GM23338 (cell line): ENCODE measurements around the gene BTBD9. TPM values are rescaled to one million over a fixed set of nuclear protein-coding genes. Genes with fewer than 3 reads are reported as not detected.

Experiments used
- ATAC-seq: fragments of 200-7000 bp; cut with Tn5 transposase; 3 replicates; pipeline ENCODE4 v1.9.1; 2020
- DNase-seq: peaks from one replicate; pipeline ENCODE4 v3.0.0-alpha.2; 2015; ENCODE audit warnings: low spot score
- H2AFZ ChIP-seq: fragments of 200-600 bp; sonication (generic); 2 replicates; pipeline ENCODE4 v1.8.0; 2016; ENCODE audit warnings: antibody characterized with exemption, mild to moderate bottlenecking, moderate library complexity
- H3F3A ChIP-seq: fragments of 200-600 bp; sonication (generic); replicated peaks from 2 replicates; pipeline ENCODE4 v1.8.0; 2017; ENCODE audit warnings: antibody characterized with exemption, mixed run types, low read depth
- H3K27ac ChIP-seq: fragments of 200-600 bp; sonication (generic); 2 replicates; pipeline ENCODE4 v1.6.1; 2016; ENCODE audit warnings: low read depth
- H3K27me3 ChIP-seq: fragments of 200-600 bp; sonication (generic); 2 replicates; pipeline ENCODE4 v1.8.0; 2016; ENCODE audit warnings: mild to moderate bottlenecking, mixed run types, moderate library complexity; ENCODE audit not compliant: insufficient read depth
- H3K36me3 ChIP-seq: fragments of 200-600 bp; sonication (generic); 2 replicates; pipeline ENCODE4 v1.8.0; 2016; ENCODE audit warnings: mild to moderate bottlenecking; ENCODE audit not compliant: insufficient read depth
- H3K4me1 ChIP-seq: fragments of 200-600 bp; sonication (generic); 2 replicates; pipeline ENCODE4 v1.8.0; 2016; ENCODE audit warnings: mild to moderate bottlenecking, moderate library complexity; ENCODE audit not compliant: insufficient read depth
- H3K4me2 ChIP-seq: fragments of 200-600 bp; sonication (generic); 2 replicates; pipeline ENCODE4 v1.7.1; 2017; ENCODE audit warnings: mixed run types
- H3K4me3 ChIP-seq: fragments of 200-600 bp; sonication (generic); 2 replicates; pipeline ENCODE4 v1.6.1; 2016; ENCODE audit warnings: mixed run types
- H3K79me2 ChIP-seq: fragments of 200-600 bp; sonication (generic); replicated peaks from 2 replicates; pipeline ENCODE4 v1.8.0; 2017; ENCODE audit warnings: mild to moderate bottlenecking; ENCODE audit not compliant: insufficient read depth
- H3K9me2 ChIP-seq: fragments of 200-600 bp; sonication (generic); 2 replicates; pipeline ENCODE4 v1.8.0; 2017; ENCODE audit not compliant: insufficient read depth
- H4K20me1 ChIP-seq: fragments of 200-600 bp; sonication (generic); replicated peaks from 2 replicates; pipeline ENCODE4 v1.8.0; 2017; ENCODE audit warnings: mild to moderate bottlenecking; ENCODE audit not compliant: insufficient read depth
- H3K27ac Mint-ChIP-seq: 2 replicates; pipeline ENCODE4 v1.8.0; 2020; ENCODE audit warnings: inconsistent platforms, mild to moderate bottlenecking, moderate library complexity, mixed read lengths
- H3K27me3 Mint-ChIP-seq: 3 replicates; pipeline ENCODE4 v1.8.0; 2022; ENCODE audit warnings: low read depth, mild to moderate bottlenecking, moderate library complexity, mixed read lengths, inconsistent platforms; ENCODE audit not compliant: insufficient read depth, poor library complexity
- H3K36me3 Mint-ChIP-seq: 3 replicates; pipeline ENCODE4 v1.8.0; 2021; ENCODE audit warnings: low read depth, mild to moderate bottlenecking, inconsistent platforms, moderate library complexity, mixed read lengths
- H3K4me1 Mint-ChIP-seq: 3 replicates; pipeline ENCODE4 v1.8.0; 2020; ENCODE audit warnings: mild to moderate bottlenecking, inconsistent platforms, mixed read lengths
- H3K4me3 Mint-ChIP-seq: 3 replicates; pipeline ENCODE4 v1.8.0; 2021; ENCODE audit warnings: moderate library complexity, mild to moderate bottlenecking, inconsistent platforms, mixed read lengths
- H3K9me3 Mint-ChIP-seq: 3 replicates; pipeline ENCODE4 v1.8.0; 2020; ENCODE audit warnings: moderate library complexity, mild to moderate bottlenecking, inconsistent platforms, mixed read lengths
- CREB1 ChIP-seq: fragments of 250-450 bp; sonication (Bioruptor Pico); IDR thresholded peaks from 2 replicates; pipeline ENCODE4 v1.5.0; 2020; ENCODE audit warnings: low read depth, mild to moderate bottlenecking, moderate library complexity
- EZH2 ChIP-seq: fragments of 200-600 bp; sonication (generic); IDR thresholded peaks from one replicate; pipeline ENCODE4 v1.8.0; 2017; ENCODE audit warnings: antibody characterized with exemption, mild to moderate bottlenecking, low read depth; ENCODE audit not compliant: unreplicated experiment
- EZH2phosphoT487 ChIP-seq: fragments of 200-600 bp; sonication (generic); IDR thresholded peaks from one replicate; pipeline ENCODE4 v1.8.1; 2018; ENCODE audit warnings: antibody characterized with exemption; ENCODE audit not compliant: unreplicated experiment
- NANOG ChIP-seq: IDR thresholded peaks from 2 replicates; pipeline ENCODE4 v1.6.1; 2016; ENCODE audit warnings: antibody characterized with exemption, borderline replicate concordance
- POLR2AphosphoS5 ChIP-seq: IDR thresholded peaks from 2 replicates; pipeline ENCODE4 v1.6.1; 2016; ENCODE audit warnings: antibody characterized with exemption, low read depth
- REST ChIP-seq: IDR thresholded peaks from one replicate; pipeline ENCODE4 v1.6.1; 2018; ENCODE audit warnings: antibody characterized with exemption; ENCODE audit not compliant: unreplicated experiment
- ZNF331 ChIP-seq: fragments of 250-450 bp; sonication (Bioruptor Pico); IDR thresholded peaks from 2 replicates; pipeline ENCODE4 v1.5.0; 2020; ENCODE audit warnings: low read depth, mild to moderate bottlenecking, moderate library complexity
- polyA plus RNA-seq: library from polyadenylated mRNA; unstranded; fragments of >200 nt; fragmentation: Nextera tagmentation; extraction: Ambion mirVana; gene quantifications from 2 replicates; pipeline ENCODE4 v1.2.1, GENCODE V29; 2016
- total RNA-seq: library from RNA; depleted of rRNA; stranded (reverse); fragments of >200 nt; shearing (Covaris generic); gene quantifications from 2 replicates; pipeline ENCODE4 v1.2.3, GENCODE V29; 2014
- TF ChIP-seq, protein P1 (sequence below), 2 experiments: fragments of 200-600 bp in 1 of 2; sonication (generic) in 1 of 2; conservative IDR thresholded peaks; 2 replicates each; pipeline versions ENCODE4 v1.5.1 to v1.6.1; 2016 to 2017; ENCODE audit warnings: antibody characterized with exemption in 2 of 2, low read depth in 2 of 2, mild to moderate bottlenecking in 2 of 2, moderate library complexity in 1 of 2
- TF ChIP-seq, protein P2 (sequence below): fragments of 250-450 bp; sonication (Bioruptor Pico); IDR thresholded peaks from 2 replicates; pipeline ENCODE4 v1.5.0; 2020; ENCODE audit warnings: mild to moderate bottlenecking, moderate library complexity

The BTBD9 gene
- total and polyA plus RNA-seq, 2 experiments from 2014 or later = 4.2 to 5.3 TPM

GRCh38 chr6:38326837-38327236, 312.9 kb downstream of the BTBD9 start:
- Histone ChIP-seq H3K27me3 (no peaks in the 10 kb centered on the region), H2AFZ (no peak overlapping the region), H4K20me1 (no peaks in the 10 kb centered on the region), H3K36me3 (no peaks in the 10 kb centered on the region), H3K9me2 (no peaks in the 10 kb centered on the region), H3K27ac (no peak overlapping the region), H3F3A (no peaks in the 10 kb centered on the region), H3K4me2 (no peak overlapping the region), H3K79me2 (no peaks in the 10 kb centered on the region), H3K4me3 (no peak overlapping the region), H3K4me1 (no peaks in the 10 kb centered on the region)
- Mint-ChIP-seq H3K36me3 (no peaks in the 10 kb centered on the region), H3K27ac (no peak overlapping the region), H3K27me3 (no peaks in the 10 kb centered on the region), H3K9me3 (no peaks in the 10 kb centered on the region), H3K4me1 (peaks cover 8% of the 10 kb centered on the region), H3K4me3 (no peak overlapping the region)
- TF ChIP-seq POLR2AphosphoS5 (no peak), EZH2 (no peak), CREB1 (no peak), ZNF331 (CRISPR knock-in tag) (no peak), EZH2phosphoT487 (no peak), NANOG (no peak), REST (no peak)
- TF ChIP-seq, protein P1, sequence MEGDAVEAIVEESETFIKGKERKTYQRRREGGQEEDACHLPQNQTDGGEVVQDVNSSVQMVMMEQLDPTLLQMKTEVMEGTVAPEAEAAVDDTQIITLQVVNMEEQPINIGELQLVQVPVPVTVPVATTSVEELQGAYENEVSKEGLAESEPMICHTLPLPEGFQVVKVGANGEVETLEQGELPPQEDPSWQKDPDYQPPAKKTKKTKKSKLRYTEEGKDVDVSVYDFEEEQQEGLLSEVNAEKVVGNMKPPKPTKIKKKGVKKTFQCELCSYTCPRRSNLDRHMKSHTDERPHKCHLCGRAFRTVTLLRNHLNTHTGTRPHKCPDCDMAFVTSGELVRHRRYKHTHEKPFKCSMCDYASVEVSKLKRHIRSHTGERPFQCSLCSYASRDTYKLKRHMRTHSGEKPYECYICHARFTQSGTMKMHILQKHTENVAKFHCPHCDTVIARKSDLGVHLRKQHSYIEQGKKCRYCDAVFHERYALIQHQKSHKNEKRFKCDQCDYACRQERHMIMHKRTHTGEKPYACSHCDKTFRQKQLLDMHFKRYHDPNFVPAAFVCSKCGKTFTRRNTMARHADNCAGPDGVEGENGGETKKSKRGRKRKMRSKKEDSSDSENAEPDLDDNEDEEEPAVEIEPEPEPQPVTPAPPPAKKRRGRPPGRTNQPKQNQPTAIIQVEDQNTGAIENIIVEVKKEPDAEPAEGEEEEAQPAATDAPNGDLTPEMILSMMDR (conservative IDR thresholded peaks at IDR 0.05; ENCODE audit: low read depth in 2 of 2) = no peak
- TF ChIP-seq, protein P2, sequence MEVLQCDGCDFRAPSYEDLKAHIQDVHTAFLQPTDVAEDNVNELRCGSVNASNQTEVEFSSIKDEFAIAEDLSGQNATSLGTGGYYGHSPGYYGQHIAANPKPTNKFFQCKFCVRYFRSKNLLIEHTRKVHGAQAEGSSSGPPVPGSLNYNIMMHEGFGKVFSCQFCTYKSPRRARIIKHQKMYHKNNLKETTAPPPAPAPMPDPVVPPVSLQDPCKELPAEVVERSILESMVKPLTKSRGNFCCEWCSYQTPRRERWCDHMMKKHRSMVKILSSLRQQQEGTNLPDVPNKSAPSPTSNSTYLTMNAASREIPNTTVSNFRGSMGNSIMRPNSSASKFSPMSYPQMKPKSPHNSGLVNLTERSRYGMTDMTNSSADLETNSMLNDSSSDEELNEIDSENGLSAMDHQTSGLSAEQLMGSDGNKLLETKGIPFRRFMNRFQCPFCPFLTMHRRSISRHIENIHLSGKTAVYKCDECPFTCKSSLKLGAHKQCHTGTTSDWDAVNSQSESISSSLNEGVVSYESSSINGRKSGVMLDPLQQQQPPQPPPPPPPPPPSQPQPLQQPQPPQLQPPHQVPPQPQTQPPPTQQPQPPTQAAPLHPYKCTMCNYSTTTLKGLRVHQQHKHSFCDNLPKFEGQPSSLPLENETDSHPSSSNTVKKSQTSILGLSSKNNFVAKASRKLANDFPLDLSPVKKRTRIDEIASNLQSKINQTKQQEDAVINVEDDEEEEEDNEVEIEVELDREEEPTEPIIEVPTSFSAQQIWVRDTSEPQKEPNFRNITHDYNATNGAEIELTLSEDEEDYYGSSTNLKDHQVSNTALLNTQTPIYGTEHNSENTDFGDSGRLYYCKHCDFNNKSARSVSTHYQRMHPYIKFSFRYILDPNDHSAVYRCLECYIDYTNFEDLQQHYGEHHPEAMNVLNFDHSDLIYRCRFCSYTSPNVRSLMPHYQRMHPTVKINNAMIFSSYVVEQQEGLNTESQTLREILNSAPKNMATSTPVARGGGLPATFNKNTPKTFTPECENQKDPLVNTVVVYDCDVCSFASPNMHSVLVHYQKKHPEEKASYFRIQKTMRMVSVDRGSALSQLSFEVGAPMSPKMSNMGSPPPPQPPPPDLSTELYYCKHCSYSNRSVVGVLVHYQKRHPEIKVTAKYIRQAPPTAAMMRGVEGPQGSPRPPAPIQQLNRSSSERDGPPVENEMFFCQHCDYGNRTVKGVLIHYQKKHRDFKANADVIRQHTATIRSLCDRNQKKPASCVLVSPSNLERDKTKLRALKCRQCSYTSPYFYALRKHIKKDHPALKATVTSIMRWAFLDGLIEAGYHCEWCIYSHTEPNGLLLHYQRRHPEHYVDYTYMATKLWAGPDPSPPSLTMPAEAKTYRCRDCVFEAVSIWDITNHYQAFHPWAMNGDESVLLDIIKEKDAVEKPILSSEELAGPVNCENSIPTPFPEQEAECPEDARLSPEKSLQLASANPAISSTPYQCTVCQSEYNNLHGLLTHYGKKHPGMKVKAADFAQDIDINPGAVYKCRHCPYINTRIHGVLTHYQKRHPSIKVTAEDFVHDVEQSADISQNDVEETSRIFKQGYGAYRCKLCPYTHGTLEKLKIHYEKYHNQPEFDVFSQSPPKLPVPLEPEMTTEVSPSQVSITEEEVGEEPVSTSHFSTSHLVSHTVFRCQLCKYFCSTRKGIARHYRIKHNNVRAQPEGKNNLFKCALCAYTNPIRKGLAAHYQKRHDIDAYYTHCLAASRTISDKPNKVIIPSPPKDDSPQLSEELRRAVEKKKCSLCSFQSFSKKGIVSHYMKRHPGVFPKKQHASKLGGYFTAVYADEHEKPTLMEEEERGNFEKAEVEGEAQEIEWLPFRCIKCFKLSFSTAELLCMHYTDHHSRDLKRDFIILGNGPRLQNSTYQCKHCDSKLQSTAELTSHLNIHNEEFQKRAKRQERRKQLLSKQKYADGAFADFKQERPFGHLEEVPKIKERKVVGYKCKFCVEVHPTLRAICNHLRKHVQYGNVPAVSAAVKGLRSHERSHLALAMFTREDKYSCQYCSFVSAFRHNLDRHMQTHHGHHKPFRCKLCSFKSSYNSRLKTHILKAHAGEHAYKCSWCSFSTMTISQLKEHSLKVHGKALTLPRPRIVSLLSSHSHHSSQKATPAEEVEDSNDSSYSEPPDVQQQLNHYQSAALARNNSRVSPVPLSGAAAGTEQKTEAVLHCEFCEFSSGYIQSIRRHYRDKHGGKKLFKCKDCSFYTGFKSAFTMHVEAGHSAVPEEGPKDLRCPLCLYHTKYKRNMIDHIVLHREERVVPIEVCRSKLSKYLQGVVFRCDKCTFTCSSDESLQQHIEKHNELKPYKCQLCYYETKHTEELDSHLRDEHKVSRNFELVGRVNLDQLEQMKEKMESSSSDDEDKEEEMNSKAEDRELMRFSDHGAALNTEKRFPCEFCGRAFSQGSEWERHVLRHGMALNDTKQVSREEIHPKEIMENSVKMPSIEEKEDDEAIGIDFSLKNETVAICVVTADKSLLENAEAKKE (CRISPR knock-in tag) = no peak
- no peak for ATAC-seq
- no peak for DNase-seq
